ENCODE data around the gene SUCLG2. TPM values are rescaled to one million over a fixed set of nuclear protein-coding genes. Genes with fewer than 3 reads are reported as not detected.

SUCLG2 gene
- total RNA-seq, 1 experiment from 2014 or later, result 39.6 TPM

DNA sequence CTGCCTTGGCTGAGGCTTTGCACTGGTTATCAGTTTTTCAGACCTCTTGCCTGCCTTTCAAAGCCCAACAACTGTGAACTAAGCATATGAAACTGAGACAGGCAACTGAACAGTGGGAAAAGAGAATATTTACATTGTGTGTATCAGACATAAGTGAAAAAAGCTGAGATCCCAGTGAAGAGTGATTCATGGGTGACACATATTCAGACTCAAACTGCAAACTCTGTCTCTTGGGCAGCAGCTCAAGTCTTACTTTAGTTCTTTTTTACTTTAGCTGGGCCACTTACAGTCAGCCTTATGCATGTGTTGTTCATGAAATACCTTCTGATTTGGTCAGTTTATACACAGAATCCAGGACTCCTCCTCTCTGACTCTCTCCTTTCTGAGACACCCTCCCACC, 19.2 kb downstream of the SUCLG2 start:
- Histone ChIP-seq H3K4me3 (no peak overlapping the region), H3K36me3 (no peaks in the 10 kb centered on the region; the same call in none of the 2 replicates), H3K27me3 (no peaks in the 10 kb centered on the region), H3K9me3 (no peaks in the 10 kb centered on the region)
- DNase-seq, result peak; percentile 45

DNA sequence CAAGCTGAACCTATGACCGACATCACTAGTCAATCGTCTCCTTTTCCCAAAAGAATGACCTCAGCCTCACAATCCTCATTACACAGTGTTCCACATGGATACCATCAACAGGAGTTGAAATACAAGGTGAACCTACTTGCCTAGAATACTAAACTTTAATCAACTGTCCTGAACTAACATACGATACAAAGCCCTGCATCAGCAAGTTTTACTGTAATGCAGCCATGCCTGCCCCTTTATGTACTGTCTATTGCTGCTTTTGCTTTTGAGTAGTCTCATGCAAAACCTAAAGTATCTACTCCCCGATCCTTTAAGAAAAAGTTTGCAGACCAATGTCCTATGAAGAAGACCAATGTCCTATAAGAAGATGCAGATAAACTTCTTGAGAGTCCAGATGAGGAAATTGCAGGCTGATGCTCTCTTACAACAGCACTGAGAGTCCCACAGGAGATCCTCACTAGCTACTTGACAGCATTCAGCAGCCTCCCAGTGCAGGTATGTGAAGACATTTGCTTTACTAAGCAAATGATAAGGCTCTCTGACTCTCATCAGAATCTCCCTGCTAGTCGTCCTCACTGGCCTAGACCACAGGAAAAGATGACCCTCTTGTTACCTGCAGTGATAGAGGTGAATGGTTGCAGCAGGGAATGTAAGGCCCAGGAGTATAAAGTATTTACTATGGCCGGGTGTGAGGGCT, 23.6 kb downstream of the SUCLG2 start:
- no peaks in the 10 kb centered on the region; the same call in none of the 2 replicates for H3K36me3 ChIP-seq
- no peaks in the 10 kb centered on the region for H3K9me3 ChIP-seq
- no peak for DNase-seq
- H3K27me3 ChIP-seq, result no peaks in the 10 kb centered on the region
- no peak overlapping the region for H3K4me3 ChIP-seq

DNA sequence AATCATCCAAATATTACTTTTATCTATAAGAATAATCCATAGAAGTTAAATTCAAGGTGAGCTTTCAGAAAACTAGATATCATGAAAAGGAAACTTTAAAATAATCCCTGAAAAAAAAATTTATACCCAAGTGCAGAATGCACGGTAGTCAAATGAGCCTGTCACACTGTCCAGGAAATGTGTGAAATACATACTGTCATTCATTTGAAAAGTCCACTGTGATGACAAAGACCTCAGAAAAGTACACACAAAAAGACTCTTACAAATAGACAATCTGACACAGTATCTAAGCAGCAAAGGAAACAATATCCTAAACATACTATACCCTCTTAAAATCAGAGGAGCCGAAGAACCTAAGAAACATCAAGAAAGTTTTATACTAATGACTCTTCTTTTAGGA, 29.7 kb downstream of the SUCLG2 start:
- Histone ChIP-seq H3K27me3 (no peaks in the 10 kb centered on the region), H3K9me3 (no peaks in the 10 kb centered on the region), H3K36me3 (peaks cover 4% of the 10 kb centered on the region; the same call in 1 of the 2 replicates), H3K4me3 (no peak overlapping the region)
- DNase-seq, result no peak

DNA sequence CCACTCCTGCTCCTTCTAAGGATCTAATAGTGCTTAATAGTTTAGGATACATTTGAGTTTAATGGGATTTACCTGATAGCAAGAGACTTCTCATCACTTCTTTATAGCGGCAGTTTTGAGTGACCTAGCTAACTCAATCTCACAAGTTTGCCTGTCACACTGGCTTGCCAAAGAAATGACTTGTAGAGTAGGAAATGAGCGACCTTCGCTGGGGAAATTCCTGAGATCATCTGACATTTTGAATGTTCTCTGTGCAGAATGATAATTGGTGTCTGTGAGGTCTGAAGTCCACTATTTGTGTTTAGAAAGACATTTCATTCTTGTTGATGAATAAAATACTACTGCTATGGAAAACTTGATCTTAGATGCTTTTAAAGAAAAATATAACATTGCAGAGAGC, 30.3 kb downstream of the SUCLG2 start:
- Histone ChIP-seq H3K9me3 (no peaks in the 10 kb centered on the region), H3K4me3 (no peak overlapping the region), H3K27me3 (no peaks in the 10 kb centered on the region), H3K36me3 (peaks cover 4% of the 10 kb centered on the region; the same call in 1 of the 2 replicates)
- DNase-seq, result no peak

DNA sequence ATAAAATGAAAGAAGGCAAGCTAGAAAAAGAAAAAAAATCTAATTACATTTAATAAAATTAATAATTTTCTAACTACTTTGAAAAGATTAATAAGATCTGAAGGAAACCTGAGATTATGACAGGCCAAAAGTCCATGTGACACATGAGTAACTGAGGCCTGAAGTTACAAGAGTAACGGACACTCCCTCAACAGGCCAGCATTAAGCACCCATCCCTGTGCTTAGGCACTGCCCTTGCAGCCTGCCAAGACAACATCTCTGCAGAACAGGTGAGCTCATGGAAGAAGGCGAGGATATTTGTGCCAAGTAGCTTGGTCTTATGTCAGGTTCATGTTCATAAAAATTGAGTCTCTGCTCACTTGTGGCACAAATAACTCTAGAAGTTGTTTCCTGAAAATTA, 31.8 kb downstream of the SUCLG2 start:
- no peaks in the 10 kb centered on the region for H3K27me3 ChIP-seq
- no peak for DNase-seq
- H3K36me3 ChIP-seq, result peaks cover 4% of the 10 kb centered on the region; the same call in 1 of the 2 replicates
- no peaks in the 10 kb centered on the region for H3K9me3 ChIP-seq
- no peak overlapping the region for H3K4me3 ChIP-seq

DNA sequence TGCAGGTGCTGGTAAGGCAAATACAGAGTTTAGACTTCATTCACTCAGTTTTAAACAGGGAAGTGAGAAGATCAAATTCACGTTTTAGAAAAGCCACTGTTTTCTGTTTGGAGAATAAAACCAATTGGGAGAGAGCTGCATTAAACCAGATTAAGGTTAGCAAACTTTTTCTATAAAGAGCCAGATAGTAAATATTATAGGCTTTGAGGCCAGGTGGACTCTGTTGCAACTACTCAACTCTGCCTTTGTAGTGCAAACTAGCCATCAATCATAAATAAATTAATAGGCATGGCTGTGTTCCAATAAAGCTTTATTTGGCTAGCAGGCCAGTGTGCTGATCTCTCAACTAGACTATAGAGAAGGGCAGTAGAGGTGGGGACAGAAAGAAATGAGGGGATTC, 33.5 kb downstream of the SUCLG2 start:
- DNase-seq, result no peak
- peaks cover 7% of the 10 kb centered on the region for H3K36me3 ChIP-seq
- no peaks in the 10 kb centered on the region for H3K9me3 ChIP-seq
- H3K27me3 ChIP-seq, result no peaks in the 10 kb centered on the region
- no peak overlapping the region for H3K4me3 ChIP-seq

DNA sequence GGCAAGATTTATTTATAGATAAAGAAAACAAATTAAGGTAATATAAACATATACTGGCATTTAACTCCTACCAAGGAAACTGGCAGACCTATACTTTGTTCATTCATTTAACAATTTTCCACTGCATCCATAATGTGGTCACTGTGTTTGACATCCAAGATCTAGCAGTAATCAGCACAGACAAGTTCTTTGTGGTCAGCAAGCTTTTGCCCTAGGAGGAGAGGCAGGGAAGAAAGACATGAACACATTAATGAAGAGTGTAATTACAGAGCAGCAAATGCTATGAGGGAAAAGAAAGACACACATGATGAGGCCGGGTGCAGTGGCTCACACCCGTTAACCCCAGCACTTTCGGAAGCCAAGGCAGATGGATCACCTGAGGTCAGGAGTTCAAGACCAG, 34.4 kb downstream of the SUCLG2 start:
- DNase-seq, result no peak
- Histone ChIP-seq H3K4me3 (no peak overlapping the region), H3K9me3 (no peaks in the 10 kb centered on the region)

DNA sequence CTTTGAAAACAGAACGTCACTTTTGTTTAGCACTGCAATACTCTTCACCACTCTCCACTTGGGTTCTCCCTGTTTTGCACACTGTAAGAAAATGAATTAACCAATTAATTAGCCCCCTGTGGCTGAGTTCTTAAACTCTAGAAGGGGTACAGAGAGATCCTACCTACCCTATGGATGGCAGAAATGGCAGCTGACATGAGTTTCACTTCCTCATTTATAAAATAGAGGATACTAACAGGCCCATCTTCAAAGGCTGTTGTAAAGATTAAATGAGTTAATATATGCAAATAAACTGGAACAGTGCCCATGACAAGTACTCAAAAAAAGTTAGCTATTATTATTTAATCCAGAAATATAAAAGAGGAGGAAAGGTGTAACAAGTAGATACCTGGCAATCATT, 36.9 kb downstream of the SUCLG2 start:
- Histone ChIP-seq H3K36me3 (peaks cover 5% of the 10 kb centered on the region), H3K27me3 (no peaks in the 10 kb centered on the region), H3K9me3 (no peaks in the 10 kb centered on the region), H3K4me3 (no peak overlapping the region)
- no peak for DNase-seq

More for the DNA sequence above, 34.4 kb downstream of the SUCLG2 start:
- H3K27me3 ChIP-seq, result no peaks in the 10 kb centered on the region
- H3K36me3 ChIP-seq, result peaks cover 7% of the 10 kb centered on the region

DNA sequence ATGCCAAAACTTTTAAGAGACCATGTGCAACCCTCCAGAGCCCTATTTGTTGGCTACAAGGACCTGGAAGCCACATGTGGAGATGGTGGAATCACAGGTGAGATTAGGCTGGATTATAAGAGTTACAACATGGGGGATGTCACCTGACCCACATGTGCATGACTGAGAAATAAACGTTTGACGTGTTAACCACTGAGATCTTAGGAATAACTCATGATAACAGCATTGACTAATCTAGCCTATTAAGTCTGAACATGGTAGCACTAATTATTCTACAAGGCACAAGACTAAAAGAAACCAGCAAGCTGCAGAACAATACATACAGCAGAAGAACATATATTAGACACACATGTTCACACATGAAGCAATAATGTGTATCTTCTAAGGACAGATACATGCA, 38.4 kb downstream of the SUCLG2 start:
- Histone ChIP-seq H3K27me3 (no peaks in the 10 kb centered on the region), H3K9me3 (no peaks in the 10 kb centered on the region), H3K36me3 (peaks cover 5% of the 10 kb centered on the region), H3K4me3 (no peak overlapping the region)
- DNase-seq, result no peak

DNA sequence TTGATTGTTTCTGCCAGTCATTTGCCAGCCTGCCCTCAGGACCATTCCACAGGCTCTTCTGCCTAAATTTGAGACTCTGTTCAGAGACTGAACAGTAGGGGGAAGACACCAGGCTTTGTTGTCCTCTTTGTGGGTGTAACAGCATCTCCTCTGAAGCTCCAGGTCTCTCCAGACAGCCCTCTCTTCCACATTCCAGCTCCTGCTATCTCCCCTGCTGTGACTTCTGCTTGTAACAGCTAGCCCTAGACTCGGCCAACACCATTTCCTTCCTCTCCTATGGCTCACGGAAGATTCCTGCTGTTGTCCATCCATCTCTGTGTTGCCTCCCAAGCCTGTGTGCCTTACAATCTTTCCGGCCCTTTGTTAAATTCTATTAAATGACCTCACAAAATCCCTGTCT, 40.2 kb downstream of the SUCLG2 start:
- Histone ChIP-seq H3K9me3 (no peaks in the 10 kb centered on the region), H3K36me3 (peaks cover 6% of the 10 kb centered on the region), H3K4me3 (no peak overlapping the region), H3K27me3 (no peaks in the 10 kb centered on the region)
- no peak for DNase-seq

DNA sequence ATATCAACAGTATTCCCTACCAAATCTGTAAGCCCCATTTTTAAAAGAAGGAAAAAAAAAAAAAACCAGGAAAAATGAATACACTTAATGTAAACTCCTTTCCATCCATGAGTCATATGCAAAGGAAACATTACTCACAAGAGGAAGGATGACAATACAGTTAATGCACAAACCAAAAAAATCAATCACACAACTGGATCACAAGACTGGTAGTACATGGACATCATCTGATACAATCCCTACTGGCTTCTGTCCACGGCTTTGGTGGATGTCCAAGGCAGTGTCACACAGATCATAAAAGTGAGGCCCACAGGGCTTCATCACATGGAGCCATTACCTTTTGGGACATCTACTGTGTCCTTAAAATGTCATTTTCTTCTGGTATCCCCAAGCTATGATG, 44.0 kb downstream of the SUCLG2 start:
- Histone ChIP-seq H3K27me3 (no peaks in the 10 kb centered on the region), H3K36me3 (peaks cover 5% of the 10 kb centered on the region), H3K4me3 (no peak overlapping the region), H3K9me3 (no peaks in the 10 kb centered on the region)
- DNase-seq, result no peak

DNA sequence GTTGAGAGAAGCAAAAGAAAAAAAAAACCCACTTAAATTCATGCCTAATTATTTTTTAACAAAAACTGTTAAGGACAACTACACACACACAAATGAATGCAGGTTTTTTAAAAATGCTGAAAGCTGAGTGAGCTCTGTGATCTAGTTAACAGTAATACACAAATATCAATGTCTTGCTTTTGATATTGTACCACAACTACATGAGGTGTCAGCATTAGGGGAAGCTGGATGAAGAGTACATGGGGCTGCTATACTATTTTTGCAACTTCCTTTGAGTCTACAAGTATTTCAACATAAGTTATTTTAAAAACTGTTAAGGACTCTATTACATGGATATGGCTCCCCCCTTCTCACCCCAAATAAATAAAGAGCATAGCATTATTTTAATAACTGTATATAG, 44.7 kb downstream of the SUCLG2 start:
- Histone ChIP-seq H3K27me3 (no peaks in the 10 kb centered on the region), H3K9me3 (no peaks in the 10 kb centered on the region), H3K36me3 (peaks cover 5% of the 10 kb centered on the region), H3K4me3 (no peak overlapping the region)
- no peak for DNase-seq

DNA sequence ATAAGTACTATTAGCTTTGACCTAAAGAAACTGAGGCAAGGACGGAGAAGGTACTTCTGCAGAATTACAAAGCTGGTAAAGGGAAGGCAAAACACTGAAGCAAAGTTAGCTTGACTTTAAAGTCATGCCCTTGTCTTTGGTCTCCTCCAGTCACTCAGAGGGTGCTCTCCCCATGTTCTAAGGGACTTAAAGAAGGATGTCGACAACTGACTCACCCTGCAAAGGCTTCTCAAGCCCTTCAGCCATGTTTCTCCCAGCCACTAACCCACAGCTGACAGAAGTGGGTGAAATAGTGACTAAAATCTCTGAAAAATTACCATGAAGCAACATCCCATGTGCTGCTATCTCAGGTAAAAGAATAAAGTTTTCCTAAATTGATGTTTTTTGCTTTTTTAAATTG, 46.4 kb downstream of the SUCLG2 start:
- no peak overlapping the region for H3K4me3 ChIP-seq
- H3K36me3 ChIP-seq, result peaks cover 5% of the 10 kb centered on the region
- DNase-seq, result no peak
- no peaks in the 10 kb centered on the region for H3K27me3 ChIP-seq
- H3K9me3 ChIP-seq, result no peaks in the 10 kb centered on the region

DNA sequence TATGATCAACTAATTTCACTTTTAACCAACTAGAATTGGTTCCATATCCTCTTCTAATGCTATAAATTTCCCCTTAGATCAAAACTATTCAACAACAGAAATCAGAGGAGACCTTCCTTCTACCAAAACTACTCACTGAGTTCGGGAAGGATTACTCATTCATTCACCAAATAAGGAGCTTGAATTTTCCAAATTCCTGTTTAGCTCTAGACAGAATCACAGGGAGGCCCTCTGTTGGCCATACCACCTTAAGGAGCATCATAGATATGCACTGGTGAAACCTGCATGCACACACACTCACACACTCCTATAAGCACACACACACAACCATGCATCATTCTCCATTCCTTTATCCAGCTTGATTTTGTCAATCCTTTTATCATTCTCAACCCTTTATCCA, 49.0 kb downstream of the SUCLG2 start:
- Histone ChIP-seq H3K9me3 (no peaks in the 10 kb centered on the region), H3K27me3 (no peaks in the 10 kb centered on the region), H3K4me3 (no peak overlapping the region), H3K36me3 (peaks cover 5% of the 10 kb centered on the region)
- DNase-seq, result no peak

DNA sequence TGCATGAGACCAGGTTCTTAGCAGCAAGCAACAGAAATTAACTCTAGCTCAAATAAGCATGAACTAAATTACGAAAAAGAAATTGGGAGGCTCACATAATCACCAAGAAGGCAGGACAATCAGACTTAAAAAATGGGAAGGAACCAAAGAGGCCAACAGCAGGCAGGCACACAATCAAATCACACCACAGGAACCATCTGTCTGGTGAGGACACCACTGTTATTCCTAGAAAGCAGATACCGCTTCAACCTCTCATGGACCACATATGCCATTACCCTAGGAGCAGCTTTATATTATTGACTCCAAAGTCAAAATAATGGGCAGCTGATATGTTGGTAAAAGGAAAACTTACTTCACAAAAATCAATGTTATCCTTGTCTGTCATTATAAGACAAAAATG, 51.6 kb downstream of the SUCLG2 start:
- no peak for DNase-seq
- Histone ChIP-seq H3K36me3 (peaks cover 2% of the 10 kb centered on the region; the same call in 1 of the 2 replicates), H3K4me3 (no peak overlapping the region), H3K9me3 (no peaks in the 10 kb centered on the region), H3K27me3 (no peaks in the 10 kb centered on the region)

DNA sequence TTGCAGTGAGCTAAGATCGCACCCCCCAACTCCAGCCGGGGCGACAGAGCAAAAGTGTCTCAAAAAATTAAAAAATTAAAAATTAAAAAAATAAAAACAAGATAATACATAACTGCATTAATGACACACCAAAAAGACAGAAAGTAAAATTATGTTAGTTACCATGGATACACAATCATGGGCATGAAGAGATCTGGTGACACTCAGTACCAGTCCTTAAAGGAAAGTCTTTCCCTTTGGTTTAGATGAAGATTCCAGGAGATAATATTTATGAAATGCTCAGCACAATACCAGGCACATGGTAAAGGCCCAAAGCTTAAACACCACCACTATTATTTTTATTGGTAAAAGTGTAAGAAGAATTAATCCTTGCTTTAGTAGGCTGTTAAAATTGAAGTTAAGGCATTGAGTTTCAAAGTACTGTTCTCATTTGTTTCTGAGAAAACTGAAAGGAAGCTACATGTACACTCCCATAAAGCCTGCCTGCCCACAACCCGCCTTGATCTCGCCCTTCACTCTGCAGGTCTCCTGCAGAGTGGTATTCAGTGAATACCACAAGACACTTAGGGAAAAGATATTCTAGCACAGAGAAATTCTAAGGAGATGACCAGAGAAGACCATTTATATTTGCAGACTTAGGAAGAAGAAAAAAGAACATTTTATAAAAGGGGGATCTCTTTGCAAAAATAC, 52.3 kb downstream of the SUCLG2 start:
- no peaks in the 10 kb centered on the region for H3K9me3 ChIP-seq
- DNase-seq, result no peak
- no peak overlapping the region for H3K4me3 ChIP-seq
- peaks cover 2% of the 10 kb centered on the region; the same call in 1 of the 2 replicates for H3K36me3 ChIP-seq
- no peaks in the 10 kb centered on the region for H3K27me3 ChIP-seq

DNA sequence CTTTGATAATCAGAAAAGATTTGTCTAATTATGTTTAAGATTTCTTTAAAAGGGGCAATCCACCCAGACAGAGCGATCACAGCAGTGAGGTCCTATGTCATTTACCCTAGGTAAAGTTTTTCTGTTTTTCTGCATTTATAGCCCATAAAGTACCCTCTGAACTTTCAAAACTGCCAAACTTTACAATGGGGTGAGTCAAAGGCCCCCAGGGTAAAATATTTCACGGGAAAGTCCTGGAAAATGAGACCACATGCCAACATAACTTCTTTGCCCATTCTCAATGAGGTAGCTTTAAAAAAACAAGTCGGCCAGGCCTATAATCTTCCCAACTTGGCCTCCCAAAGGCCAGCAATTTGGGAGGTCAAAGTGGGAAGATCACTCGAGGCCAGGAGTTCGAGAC, 53.0 kb downstream of the SUCLG2 start:
- Histone ChIP-seq H3K9me3 (no peaks in the 10 kb centered on the region), H3K36me3 (no peaks in the 10 kb centered on the region; the same call in 1 of the 2 replicates), H3K27me3 (no peaks in the 10 kb centered on the region), H3K4me3 (no peak overlapping the region)
- no peak for DNase-seq

DNA sequence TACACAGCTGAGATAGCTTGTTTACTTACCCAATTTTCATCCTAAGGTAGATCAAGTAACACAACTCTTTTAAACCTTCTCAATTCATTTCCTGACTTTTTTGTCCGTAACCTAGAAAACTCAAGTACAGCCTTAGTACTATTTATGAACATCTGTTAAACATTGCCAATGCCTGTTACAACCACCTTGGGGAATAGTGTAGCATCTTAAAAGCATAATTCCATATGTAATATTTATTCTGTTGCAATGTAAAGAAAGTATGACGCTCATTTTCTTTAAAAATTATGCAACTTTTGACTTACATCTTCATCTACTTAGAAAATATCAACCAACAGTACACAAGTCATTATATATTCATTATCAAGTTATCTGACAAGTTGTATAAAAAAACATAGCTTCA, 54.6 kb downstream of the SUCLG2 start:
- no peaks in the 10 kb centered on the region for H3K9me3 ChIP-seq
- no peak overlapping the region for H3K4me3 ChIP-seq
- DNase-seq, result no peak
- H3K27me3 ChIP-seq, result no peaks in the 10 kb centered on the region
- H3K36me3 ChIP-seq, result no peaks in the 10 kb centered on the region; the same call in 1 of the 2 replicates

All from MG63 (cell line).